ENCODE measurements around the gene ZNRF4.

The ZNRF4 gene

GRCh38 chr19:5448374-5448773 lies 6.8 kb upstream of the ZNRF4 start:
- Histone ChIP-seq H3K9me2 (replicated peaks; ENCODE audit: insufficient read depth, low read length) (no peaks in the 10 kb centered on the region), H3F3A (ENCODE audit: insufficient read depth, low read length) (no peaks in the 10 kb centered on the region), H3K27me3 (replicated peaks; ENCODE audit: insufficient read depth, low read length) (peaks cover 78% of the 10 kb centered on the region), H3K4me2 (ENCODE audit: low read depth, low read length) (no peak overlapping the region), H2AFZ (ENCODE audit: low read length) (no peak overlapping the region), H3K27ac (ENCODE audit: low read length) (no peak overlapping the region), H3K9me3 (replicated peaks; ENCODE audit: insufficient read depth, low read length) (no peaks in the 10 kb centered on the region), H3K36me3 (replicated peaks; ENCODE audit: insufficient read depth, low read length) (no peaks in the 10 kb centered on the region), H3K9ac (ENCODE audit: low read length) (no peak overlapping the region), H4K20me1 (ENCODE audit: insufficient read depth, low read length) (no peaks in the 10 kb centered on the region), H3K79me2 (ENCODE audit: low read length) (no peaks in the 10 kb centered on the region), H3K4me1 (ENCODE audit: low read length) (no peaks in the 10 kb centered on the region), H3K4me3 (ENCODE audit: low read length) (no peak overlapping the region)
- no peak for DNase-seq
- TF ChIP-seq, protein P1, sequence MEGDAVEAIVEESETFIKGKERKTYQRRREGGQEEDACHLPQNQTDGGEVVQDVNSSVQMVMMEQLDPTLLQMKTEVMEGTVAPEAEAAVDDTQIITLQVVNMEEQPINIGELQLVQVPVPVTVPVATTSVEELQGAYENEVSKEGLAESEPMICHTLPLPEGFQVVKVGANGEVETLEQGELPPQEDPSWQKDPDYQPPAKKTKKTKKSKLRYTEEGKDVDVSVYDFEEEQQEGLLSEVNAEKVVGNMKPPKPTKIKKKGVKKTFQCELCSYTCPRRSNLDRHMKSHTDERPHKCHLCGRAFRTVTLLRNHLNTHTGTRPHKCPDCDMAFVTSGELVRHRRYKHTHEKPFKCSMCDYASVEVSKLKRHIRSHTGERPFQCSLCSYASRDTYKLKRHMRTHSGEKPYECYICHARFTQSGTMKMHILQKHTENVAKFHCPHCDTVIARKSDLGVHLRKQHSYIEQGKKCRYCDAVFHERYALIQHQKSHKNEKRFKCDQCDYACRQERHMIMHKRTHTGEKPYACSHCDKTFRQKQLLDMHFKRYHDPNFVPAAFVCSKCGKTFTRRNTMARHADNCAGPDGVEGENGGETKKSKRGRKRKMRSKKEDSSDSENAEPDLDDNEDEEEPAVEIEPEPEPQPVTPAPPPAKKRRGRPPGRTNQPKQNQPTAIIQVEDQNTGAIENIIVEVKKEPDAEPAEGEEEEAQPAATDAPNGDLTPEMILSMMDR (IDR thresholded peaks at IDR 0.05; ENCODE audit: low read length) = no peak
- no peak for TF ChIP-seq EZH2 (optimal IDR thresholded peaks at IDR 0.05; ENCODE audit: low read depth, low read length)
- TF ChIP-seq EZH2phosphoT487 (IDR thresholded peaks at IDR 0.05; ENCODE audit: low read length) = no peak

DNA sequence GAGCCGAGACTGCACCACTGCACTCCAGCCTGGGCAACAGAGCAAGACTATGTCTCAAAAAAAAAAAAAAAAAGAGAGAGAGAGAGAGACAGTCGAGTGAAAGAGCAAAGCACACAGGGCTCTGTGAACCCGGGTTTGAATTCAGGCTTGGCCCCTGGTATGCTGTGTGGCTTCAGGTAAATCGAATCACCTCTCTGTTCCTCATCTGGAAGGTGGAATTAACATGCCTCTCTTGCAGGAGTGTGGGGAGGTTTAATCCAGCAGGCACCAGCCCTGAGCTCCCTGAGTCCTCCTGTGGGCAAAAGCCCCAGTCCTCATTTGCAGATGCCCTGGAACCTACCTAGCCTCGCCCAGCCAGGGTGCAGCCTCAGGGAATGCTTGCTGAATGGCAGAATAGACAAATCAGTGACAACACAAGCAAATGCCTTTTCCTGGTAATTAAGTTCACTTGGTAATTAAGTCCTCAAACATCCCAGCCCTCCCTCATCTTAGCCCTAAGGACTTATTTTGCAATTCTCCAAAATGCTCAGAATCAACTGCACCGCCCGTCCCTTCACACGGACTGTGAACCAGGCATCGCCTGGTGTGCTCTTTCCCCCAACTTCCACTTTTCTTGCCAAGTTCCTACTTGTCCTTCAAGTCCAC lies 4.6 kb upstream of the ZNRF4 start:
- peaks cover 94% of the 10 kb centered on the region for H3K27me3 ChIP-seq (replicated peaks; ENCODE audit: insufficient read depth, low read length)
- H2AFZ ChIP-seq (ENCODE audit: low read length) = no peak overlapping the region
- H3K36me3 ChIP-seq (replicated peaks; ENCODE audit: insufficient read depth, low read length) = no peaks in the 10 kb centered on the region
- H3K9me2 ChIP-seq (replicated peaks; ENCODE audit: insufficient read depth, low read length) = no peaks in the 10 kb centered on the region
- H3K4me3 ChIP-seq (ENCODE audit: low read length) = no peak overlapping the region
- H3K9me3 ChIP-seq (replicated peaks; ENCODE audit: insufficient read depth, low read length) = no peaks in the 10 kb centered on the region
- no peak for DNase-seq
- TF ChIP-seq EZH2 (optimal IDR thresholded peaks at IDR 0.05; ENCODE audit: low read depth, low read length) (no peak), EZH2phosphoT487 (IDR thresholded peaks at IDR 0.05; ENCODE audit: low read length) (no peak)
- TF ChIP-seq, protein P1 (IDR thresholded peaks at IDR 0.05; ENCODE audit: low read length) = no peak
- H3K4me2 ChIP-seq (ENCODE audit: low read depth, low read length) = no peak overlapping the region
- H3K9ac ChIP-seq (ENCODE audit: low read length) = no peak overlapping the region
- H3K79me2 ChIP-seq (ENCODE audit: low read length) = no peaks in the 10 kb centered on the region
- no peaks in the 10 kb centered on the region for H4K20me1 ChIP-seq (ENCODE audit: insufficient read depth, low read length)
- H3F3A ChIP-seq (ENCODE audit: insufficient read depth, low read length) = no peaks in the 10 kb centered on the region
- no peak overlapping the region for H3K27ac ChIP-seq (ENCODE audit: low read length)
- H3K4me1 ChIP-seq (ENCODE audit: low read length) = no peaks in the 10 kb centered on the region

DNA sequence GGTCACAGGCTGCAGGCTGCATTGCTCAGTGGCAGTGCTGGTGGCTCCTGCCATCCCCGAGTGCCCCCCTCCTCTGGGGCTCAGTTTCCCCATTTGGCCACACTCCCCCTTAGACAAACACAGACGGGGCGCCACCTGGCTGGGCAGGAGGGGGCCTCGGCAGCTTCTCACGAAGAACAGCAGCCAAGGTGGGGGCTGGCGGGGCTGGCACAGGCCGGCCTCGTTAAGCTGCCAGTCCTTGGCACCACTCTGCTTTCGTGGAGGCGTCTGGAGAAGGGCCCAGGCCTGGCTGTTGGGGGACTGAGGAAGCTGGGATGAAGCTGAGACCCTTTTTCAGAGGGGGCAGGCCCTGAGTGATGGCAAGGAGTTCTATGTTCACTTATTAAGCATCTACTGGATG lies 3.7 kb upstream of the ZNRF4 start:
- Histone ChIP-seq H3K27ac (ENCODE audit: low read length) (no peak overlapping the region), H4K20me1 (ENCODE audit: insufficient read depth, low read length) (no peaks in the 10 kb centered on the region), H3K9ac (ENCODE audit: low read length) (no peak overlapping the region), H3K9me3 (replicated peaks; ENCODE audit: insufficient read depth, low read length) (no peaks in the 10 kb centered on the region), H3F3A (ENCODE audit: insufficient read depth, low read length) (no peaks in the 10 kb centered on the region), H3K36me3 (replicated peaks; ENCODE audit: insufficient read depth, low read length) (no peaks in the 10 kb centered on the region), H3K4me3 (ENCODE audit: low read length) (no peak overlapping the region), H3K4me1 (ENCODE audit: low read length) (no peaks in the 10 kb centered on the region), H3K4me2 (ENCODE audit: low read depth, low read length) (no peak overlapping the region), H2AFZ (ENCODE audit: low read length) (no peak overlapping the region), H3K27me3 (replicated peaks; ENCODE audit: insufficient read depth, low read length) (peaks cover 94% of the 10 kb centered on the region), H3K79me2 (ENCODE audit: low read length) (no peaks in the 10 kb centered on the region), H3K9me2 (replicated peaks; ENCODE audit: insufficient read depth, low read length) (no peaks in the 10 kb centered on the region)
- DNase-seq = no peak
- TF ChIP-seq EZH2 (optimal IDR thresholded peaks at IDR 0.05; ENCODE audit: low read depth, low read length) (no peak), EZH2phosphoT487 (IDR thresholded peaks at IDR 0.05; ENCODE audit: low read length) (no peak)
- TF ChIP-seq, protein P1 (IDR thresholded peaks at IDR 0.05; ENCODE audit: low read length) = no peak

All from MM.1S (cell line).